ENCODE data around the gene NLRP1.

Gene NLRP1

DNA sequence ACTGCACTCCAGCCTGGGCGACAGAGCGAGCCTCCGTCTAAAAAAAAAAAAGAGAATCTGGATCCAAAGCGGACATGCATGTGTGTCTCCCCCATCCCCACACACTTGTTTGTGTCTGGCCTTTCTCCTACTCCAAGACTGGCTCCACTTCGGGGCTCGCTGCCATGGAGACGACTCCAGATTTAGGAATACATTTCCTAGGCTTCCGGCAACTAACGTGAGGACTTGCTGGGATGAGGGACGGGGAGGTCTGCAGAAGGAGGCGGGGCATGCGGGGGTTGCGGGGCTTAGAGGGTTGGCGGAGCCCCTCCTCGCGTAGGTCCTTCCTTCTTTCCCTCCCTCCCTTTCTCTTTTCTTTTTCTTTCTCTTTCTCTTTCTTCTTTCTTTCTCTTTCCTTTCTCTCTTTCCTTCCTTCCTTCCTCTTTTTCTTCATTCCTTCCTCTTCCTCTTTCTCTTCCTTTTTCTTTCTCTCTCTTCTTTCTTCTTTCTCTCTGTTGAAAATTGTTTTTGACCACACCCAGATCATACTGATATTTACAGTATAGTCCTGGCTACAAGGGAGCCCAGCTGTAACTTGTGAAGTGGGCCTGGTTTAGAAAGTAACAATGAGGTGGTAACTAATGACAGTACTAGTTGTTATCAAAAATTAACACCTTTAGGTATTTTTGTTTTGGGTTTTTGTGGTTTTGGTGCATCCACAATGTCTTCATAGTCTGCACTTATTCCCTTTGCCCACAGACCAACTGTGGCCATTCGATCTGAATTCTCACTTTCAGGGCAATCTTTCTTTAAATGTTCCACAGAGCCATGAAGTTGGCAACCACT lies 72.7 kb downstream of the NLRP1 start:
- H3K4me3 ChIP-seq (ENCODE audit: control insufficient read depth, low read depth, low read length) = no peak overlapping the region
- TF ChIP-seq, protein P1, sequence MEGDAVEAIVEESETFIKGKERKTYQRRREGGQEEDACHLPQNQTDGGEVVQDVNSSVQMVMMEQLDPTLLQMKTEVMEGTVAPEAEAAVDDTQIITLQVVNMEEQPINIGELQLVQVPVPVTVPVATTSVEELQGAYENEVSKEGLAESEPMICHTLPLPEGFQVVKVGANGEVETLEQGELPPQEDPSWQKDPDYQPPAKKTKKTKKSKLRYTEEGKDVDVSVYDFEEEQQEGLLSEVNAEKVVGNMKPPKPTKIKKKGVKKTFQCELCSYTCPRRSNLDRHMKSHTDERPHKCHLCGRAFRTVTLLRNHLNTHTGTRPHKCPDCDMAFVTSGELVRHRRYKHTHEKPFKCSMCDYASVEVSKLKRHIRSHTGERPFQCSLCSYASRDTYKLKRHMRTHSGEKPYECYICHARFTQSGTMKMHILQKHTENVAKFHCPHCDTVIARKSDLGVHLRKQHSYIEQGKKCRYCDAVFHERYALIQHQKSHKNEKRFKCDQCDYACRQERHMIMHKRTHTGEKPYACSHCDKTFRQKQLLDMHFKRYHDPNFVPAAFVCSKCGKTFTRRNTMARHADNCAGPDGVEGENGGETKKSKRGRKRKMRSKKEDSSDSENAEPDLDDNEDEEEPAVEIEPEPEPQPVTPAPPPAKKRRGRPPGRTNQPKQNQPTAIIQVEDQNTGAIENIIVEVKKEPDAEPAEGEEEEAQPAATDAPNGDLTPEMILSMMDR (IDR thresholded peaks at IDR 0.05; ENCODE audit: control insufficient read depth, insufficient read depth, low read depth, low read length, missing control alignments) = no peak
- DNase-seq (ENCODE audit: low read depth) = no peak

DNA sequence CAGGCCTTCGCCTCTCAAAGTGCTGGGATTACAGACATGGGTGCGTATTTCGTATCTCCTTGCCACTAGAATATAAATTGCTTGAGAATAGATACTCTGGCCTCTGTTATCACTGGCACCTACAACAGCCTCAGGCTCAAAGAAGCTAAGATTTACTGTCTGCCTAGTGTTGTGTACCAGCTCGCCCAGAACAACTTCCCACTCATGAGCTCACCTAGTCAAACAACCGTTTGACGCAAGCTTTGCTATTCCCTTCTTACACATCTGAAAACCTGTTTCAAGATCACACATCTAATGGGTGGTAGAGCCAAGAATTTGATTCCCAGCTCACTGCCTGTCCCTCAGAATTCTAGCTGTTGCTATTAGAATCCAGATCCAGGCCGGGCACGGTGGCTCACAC lies 73.5 kb downstream of the NLRP1 start:
- TF ChIP-seq, protein P1 (IDR thresholded peaks at IDR 0.05; ENCODE audit: control insufficient read depth, insufficient read depth, low read depth, low read length, missing control alignments) = no peak
- H3K4me3 ChIP-seq (ENCODE audit: control insufficient read depth, low read depth, low read length) = no peak overlapping the region
- DNase-seq (ENCODE audit: low read depth) = no peak

DNA sequence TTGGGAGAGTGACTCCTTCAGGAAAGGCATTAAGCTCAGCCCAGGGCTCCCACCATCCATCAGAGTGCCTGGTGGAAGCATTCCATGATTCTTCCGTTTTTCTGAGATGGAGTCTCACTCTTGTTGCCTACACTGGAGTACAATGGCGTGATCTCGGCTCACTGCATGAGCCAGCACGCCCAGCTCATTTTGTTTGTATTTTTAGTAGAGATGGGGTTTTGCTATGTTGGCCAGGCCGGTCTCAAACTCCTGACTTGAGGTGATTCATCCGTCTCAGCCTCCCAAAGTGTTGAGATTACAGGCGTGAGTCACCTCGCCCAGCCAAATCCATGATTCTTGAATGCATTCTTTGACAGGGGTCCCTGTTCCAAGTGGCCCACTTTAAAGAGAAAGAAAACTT lies 74.8 kb downstream of the NLRP1 start:
- DNase-seq (ENCODE audit: low read depth) = no peak
- H3K4me3 ChIP-seq (ENCODE audit: control insufficient read depth, low read depth, low read length) = no peak overlapping the region
- TF ChIP-seq, protein P1 (IDR thresholded peaks at IDR 0.05; ENCODE audit: control insufficient read depth, insufficient read depth, low read depth, low read length, missing control alignments) = no peak

DNA sequence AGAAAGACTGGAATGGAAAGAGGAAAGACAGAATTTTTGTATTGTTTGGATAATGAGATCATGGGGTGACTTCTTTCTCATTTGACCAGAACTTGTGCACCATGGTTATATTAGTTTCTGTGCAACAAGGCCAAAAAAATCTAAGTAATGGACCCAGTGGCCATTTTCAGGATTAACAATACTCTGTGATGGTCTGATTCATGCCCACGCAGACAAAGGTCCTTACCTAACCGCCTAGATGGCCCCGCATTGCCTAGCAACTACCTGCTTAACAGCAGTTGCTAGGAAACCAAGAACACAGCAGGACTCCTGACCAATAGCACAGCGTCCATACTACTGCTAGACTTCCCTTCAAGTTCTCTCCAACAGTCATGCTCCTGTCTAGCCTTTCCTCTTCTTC lies 75.5 kb downstream of the NLRP1 start:
- H3K4me3 ChIP-seq (ENCODE audit: control insufficient read depth, low read depth, low read length) = no peak overlapping the region
- TF ChIP-seq, protein P1 (IDR thresholded peaks at IDR 0.05; ENCODE audit: control insufficient read depth, insufficient read depth, low read depth, low read length, missing control alignments) = no peak
- no peak for DNase-seq (ENCODE audit: low read depth)

DNA sequence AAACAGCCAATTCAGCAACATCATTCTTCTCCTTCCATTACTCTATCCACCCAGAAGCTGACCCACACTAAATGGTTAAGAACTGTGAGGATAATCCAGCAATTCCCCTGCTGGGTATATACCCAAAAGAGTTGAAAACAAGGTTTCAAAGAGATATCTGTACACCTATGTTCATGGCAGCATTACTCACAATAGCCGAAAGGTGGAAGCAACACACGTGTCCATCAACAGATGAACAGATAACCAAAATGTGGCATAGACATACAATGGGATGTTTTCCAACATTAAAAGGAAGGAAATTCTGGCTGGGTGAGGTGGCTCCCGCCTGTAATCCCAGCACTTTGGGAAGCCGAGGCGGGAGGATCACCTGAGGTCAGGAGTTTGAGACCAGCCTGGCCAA lies 78.0 kb downstream of the NLRP1 start:
- DNase-seq (ENCODE audit: low read depth) = no peak
- TF ChIP-seq, protein P1 (IDR thresholded peaks at IDR 0.05; ENCODE audit: control insufficient read depth, insufficient read depth, low read depth, low read length, missing control alignments) = no peak
- H3K4me3 ChIP-seq (ENCODE audit: control insufficient read depth, low read depth, low read length) = no peak overlapping the region

DNA sequence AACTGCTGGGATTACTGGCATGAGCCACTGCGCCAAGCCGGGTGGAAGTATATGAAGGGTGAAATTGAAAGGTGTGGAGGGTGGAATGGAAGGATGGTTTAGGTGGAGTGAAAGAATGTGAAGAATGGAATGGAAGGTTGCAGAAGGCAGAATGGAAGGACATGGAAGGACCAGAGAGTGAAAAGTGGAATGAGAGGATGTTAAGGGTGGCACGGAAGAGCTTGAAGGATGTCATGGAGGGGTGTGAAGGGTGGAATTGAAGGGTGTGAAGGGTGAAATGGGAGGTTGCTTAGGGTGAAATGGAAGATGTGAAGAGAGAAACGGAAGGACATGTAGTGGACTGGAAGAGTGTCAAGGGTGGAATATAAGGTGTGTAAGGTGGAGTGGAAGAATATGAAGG lies 81.8 kb downstream of the NLRP1 start:
- TF ChIP-seq, protein P1 (IDR thresholded peaks at IDR 0.05; ENCODE audit: control insufficient read depth, insufficient read depth, low read depth, low read length, missing control alignments) = no peak
- no peak overlapping the region for H3K4me3 ChIP-seq (ENCODE audit: control insufficient read depth, low read depth, low read length)
- DNase-seq (ENCODE audit: low read depth) = no peak

Measured in AG09309 (cell line).